HEK293 (cell line): ENCODE results near the gene NGRN.

Experiments
- CTCF ChIA-PET: fragments of 350-600 bp; formaldehyde crosslinking; extraction: SDS; loops from one replicate; lab custom pipeline; 2021; ENCODE audit warnings: antibody characterized with exemption; lab: Yijun Ruan, JAX
- POLR2A ChIA-PET: fragments of 300-600 bp; formaldehyde crosslinking; extraction: SDS; loops from one replicate; lab custom pipeline; 2020; ENCODE audit warnings: antibody characterized with exemption, inconsistent platforms; lab: Yijun Ruan, JAX
- H3K27ac ChIP-seq: fragments of 200-500 bp; sonication (Bioruptor generic); 2 replicates; pipeline ENCODE4 v1.5.1; 2014; ENCODE audit warnings: low read depth, low read length, control low read depth, inconsistent platforms; ENCODE audit errors: extremely low read depth
- H3K36me3 ChIP-seq, 2 experiments: fragments of 200-500 bp in 1 of 2; sonication (Bioruptor generic) in 1 of 2; 1 replicate in 1 of 2; 2 replicates in 1 of 2; pipeline ENCODE4 v1.5.1; 2014 to 2017; ENCODE audit warnings: inconsistent platforms in 2 of 2, low read length in 2 of 2; ENCODE audit not compliant: control insufficient read depth in 2 of 2, insufficient read depth in 1 of 2
- H3K4me1 ChIP-seq: fragments of 200-500 bp; sonication (Bioruptor generic); 2 replicates; pipeline ENCODE4 v1.5.1; 2014; ENCODE audit warnings: mild to moderate bottlenecking, low read length, inconsistent platforms; ENCODE audit not compliant: control insufficient read depth, insufficient read depth
- H3K4me3 ChIP-seq: 2 replicates; pipeline ENCODE4 v1.5.1; 2011; ENCODE audit warnings: low read depth, mild to moderate bottlenecking, control low read depth, low read length, moderate library complexity
- H3K9me3 ChIP-seq: fragments of 200-500 bp; sonication (Bioruptor generic); 2 replicates; pipeline ENCODE4 v1.5.1; 2014; ENCODE audit warnings: low read depth, low read length, inconsistent platforms; ENCODE audit not compliant: control insufficient read depth, insufficient read depth
- HOXA7 ChIP-seq: sonication (generic); formaldehyde crosslinking; IDR thresholded peaks from 2 replicates; pipeline ENCODE4 v1.8.1; 2022; ENCODE audit warnings: missing genetic modification reagents, borderline replicate concordance
- IKZF3 ChIP-seq: fragments of 450-650 bp; IDR thresholded peaks from 2 replicates; pipeline ENCODE4 v1.5.0; 2018; ENCODE audit warnings: missing biosample characterization, mild to moderate bottlenecking, missing genetic modification characterization, moderate library complexity
- INSM2 ChIP-seq: fragments of 450-650 bp; formaldehyde crosslinking; IDR thresholded peaks from 2 replicates; pipeline ENCODE4 v1.5.1; 2016; ENCODE audit warnings: missing biosample characterization, missing genetic modification characterization
- SCRT1 ChIP-seq: fragments of 450-650 bp; formaldehyde crosslinking; IDR thresholded peaks from 2 replicates; pipeline ENCODE4 v1.5.1; 2016; ENCODE audit warnings: missing biosample characterization, missing genetic modification characterization, borderline replicate concordance
- YY1 ChIP-seq: fragments of 450-650 bp; formaldehyde crosslinking; IDR thresholded peaks from 2 replicates; pipeline ENCODE4 v1.5.1; 2018; ENCODE audit warnings: missing biosample characterization, missing genetic modification characterization
- ZBTB1 ChIP-seq: fragments of 450-650 bp; formaldehyde crosslinking; IDR thresholded peaks from 2 replicates; pipeline ENCODE4 v1.5.1; 2016; ENCODE audit warnings: missing biosample characterization, missing genetic modification characterization
- ZBTB20 ChIP-seq: fragments of 450-650 bp; formaldehyde crosslinking; IDR thresholded peaks from 2 replicates; pipeline ENCODE4 v1.5.1; 2016; ENCODE audit warnings: missing biosample characterization, missing genetic modification characterization
- ZBTB8A ChIP-seq: fragments of 450-650 bp; formaldehyde crosslinking; IDR thresholded peaks from 2 replicates; pipeline ENCODE4 v1.5.1; 2016; ENCODE audit warnings: missing biosample characterization, missing genetic modification characterization
- ZEB2 ChIP-seq: fragments of 450-650 bp; formaldehyde crosslinking; IDR thresholded peaks from 2 replicates; pipeline ENCODE4 v1.5.1; 2016; ENCODE audit warnings: missing biosample characterization, missing genetic modification characterization
- ZFP37 ChIP-seq: fragments of 450-650 bp; formaldehyde crosslinking; IDR thresholded peaks from 2 replicates; pipeline ENCODE4 v1.5.1; 2016; ENCODE audit warnings: missing biosample characterization, missing genetic modification characterization
- ZNF114 ChIP-seq: fragments of 450-650 bp; formaldehyde crosslinking; IDR thresholded peaks from 2 replicates; pipeline ENCODE4 v1.5.0; 2017; ENCODE audit warnings: missing biosample characterization, missing genetic modification characterization
- ZNF184 ChIP-seq: fragments of 450-650 bp; IDR thresholded peaks from 2 replicates; pipeline ENCODE4 v1.5.1; 2018; ENCODE audit warnings: missing biosample characterization, mild to moderate bottlenecking, missing genetic modification characterization
- ZNF202 ChIP-seq: fragments of 450-650 bp; formaldehyde crosslinking; IDR thresholded peaks from 2 replicates; pipeline ENCODE4 v1.5.1; 2016; ENCODE audit warnings: missing biosample characterization, missing genetic modification characterization, borderline replicate concordance
- ZNF239 ChIP-seq: fragments of 450-650 bp; formaldehyde crosslinking; IDR thresholded peaks from 2 replicates; pipeline ENCODE4 v1.5.1; 2016; ENCODE audit warnings: missing biosample characterization, missing genetic modification characterization
- ZNF366 ChIP-seq: fragments of 450-650 bp; formaldehyde crosslinking; conservative IDR thresholded peaks from 2 replicates; pipeline ENCODE4 v1.5.1; 2016; ENCODE audit warnings: missing biosample characterization, missing genetic modification characterization
- ZNF426 ChIP-seq: fragments of 450-650 bp; formaldehyde crosslinking; IDR thresholded peaks from 2 replicates; pipeline ENCODE4 v1.5.1; 2017; ENCODE audit warnings: missing biosample characterization, missing genetic modification characterization, mild to moderate bottlenecking, inconsistent platforms, moderate library complexity
- ZNF449 ChIP-seq: fragments of 450-650 bp; formaldehyde crosslinking; IDR thresholded peaks from 2 replicates; pipeline ENCODE4 v1.5.1; 2017; ENCODE audit warnings: missing biosample characterization, mild to moderate bottlenecking, missing genetic modification characterization, moderate library complexity
- ZNF501 ChIP-seq: fragments of 450-650 bp; formaldehyde crosslinking; IDR thresholded peaks from 2 replicates; pipeline ENCODE4 v1.5.1; 2016; ENCODE audit warnings: missing biosample characterization, missing genetic modification characterization
- ZNF558 ChIP-seq: fragments of 450-650 bp; formaldehyde crosslinking; IDR thresholded peaks from 2 replicates; pipeline ENCODE4 v1.5.1; 2016; ENCODE audit warnings: missing biosample characterization, missing genetic modification characterization
- ZNF621 ChIP-seq: fragments of 450-650 bp; formaldehyde crosslinking; IDR thresholded peaks from 2 replicates; pipeline ENCODE4 v1.5.1; 2017; ENCODE audit warnings: missing biosample characterization, missing genetic modification characterization
- ZNF660 ChIP-seq: fragments of 450-650 bp; IDR thresholded peaks from 2 replicates; pipeline ENCODE4 v1.5.1; 2018; ENCODE audit warnings: missing biosample characterization, mild to moderate bottlenecking, missing genetic modification characterization
- ZNF777 ChIP-seq: fragments of 450-650 bp; formaldehyde crosslinking; IDR thresholded peaks from 2 replicates; pipeline ENCODE4 v1.5.1; 2017; ENCODE audit warnings: missing biosample characterization, missing genetic modification characterization, borderline replicate concordance
- ZNF830 ChIP-seq: fragments of 450-650 bp; IDR thresholded peaks from 2 replicates; pipeline ENCODE4 v1.5.0; 2018; ENCODE audit warnings: missing biosample characterization, missing genetic modification characterization, low read depth, mild to moderate bottlenecking, moderate library complexity
- TF ChIP-seq, protein P1 (sequence below): fragments of 450-650 bp; formaldehyde crosslinking; IDR thresholded peaks from 2 replicates; pipeline ENCODE4 v1.5.1; 2016; ENCODE audit warnings: missing biosample characterization, missing genetic modification characterization
- TF ChIP-seq, protein P2 (sequence below): fragments of 450-650 bp; formaldehyde crosslinking; IDR thresholded peaks from 2 replicates; pipeline ENCODE4 v1.5.1; 2016; ENCODE audit warnings: missing biosample characterization, missing genetic modification characterization, borderline replicate concordance

NGRN gene

GRCh38 chr15:90318591-90318990, 53.1 kb downstream of the NGRN start (continued):
- TF ChIP-seq ZNF449 (tag by site-specific recombination) (no peak), ZNF202 (tag by site-specific recombination) (no peak), ZFP37 (tag by site-specific recombination) (no peak), SCRT1 (tag by site-specific recombination) (no peak), ZNF114 (tag by site-specific recombination) (no peak)
- TF ChIP-seq, protein P1, sequence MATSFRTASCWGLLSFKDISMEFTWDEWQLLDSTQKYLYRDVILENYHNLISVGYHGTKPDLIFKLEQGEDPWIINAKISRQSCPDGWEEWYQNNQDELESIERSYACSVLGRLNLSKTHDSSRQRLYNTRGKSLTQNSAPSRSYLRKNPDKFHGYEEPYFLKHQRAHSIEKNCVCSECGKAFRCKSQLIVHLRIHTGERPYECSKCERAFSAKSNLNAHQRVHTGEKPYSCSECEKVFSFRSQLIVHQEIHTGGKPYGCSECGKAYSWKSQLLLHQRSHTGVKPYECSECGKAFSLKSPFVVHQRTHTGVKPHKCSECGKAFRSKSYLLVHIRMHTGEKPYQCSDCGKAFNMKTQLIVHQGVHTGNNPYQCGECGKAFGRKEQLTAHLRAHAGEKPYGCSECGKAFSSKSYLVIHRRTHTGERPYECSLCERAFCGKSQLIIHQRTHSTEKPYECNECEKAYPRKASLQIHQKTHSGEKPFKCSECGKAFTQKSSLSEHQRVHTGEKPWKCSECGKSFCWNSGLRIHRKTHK (tag by site-specific recombination) = no peak

DNA sequence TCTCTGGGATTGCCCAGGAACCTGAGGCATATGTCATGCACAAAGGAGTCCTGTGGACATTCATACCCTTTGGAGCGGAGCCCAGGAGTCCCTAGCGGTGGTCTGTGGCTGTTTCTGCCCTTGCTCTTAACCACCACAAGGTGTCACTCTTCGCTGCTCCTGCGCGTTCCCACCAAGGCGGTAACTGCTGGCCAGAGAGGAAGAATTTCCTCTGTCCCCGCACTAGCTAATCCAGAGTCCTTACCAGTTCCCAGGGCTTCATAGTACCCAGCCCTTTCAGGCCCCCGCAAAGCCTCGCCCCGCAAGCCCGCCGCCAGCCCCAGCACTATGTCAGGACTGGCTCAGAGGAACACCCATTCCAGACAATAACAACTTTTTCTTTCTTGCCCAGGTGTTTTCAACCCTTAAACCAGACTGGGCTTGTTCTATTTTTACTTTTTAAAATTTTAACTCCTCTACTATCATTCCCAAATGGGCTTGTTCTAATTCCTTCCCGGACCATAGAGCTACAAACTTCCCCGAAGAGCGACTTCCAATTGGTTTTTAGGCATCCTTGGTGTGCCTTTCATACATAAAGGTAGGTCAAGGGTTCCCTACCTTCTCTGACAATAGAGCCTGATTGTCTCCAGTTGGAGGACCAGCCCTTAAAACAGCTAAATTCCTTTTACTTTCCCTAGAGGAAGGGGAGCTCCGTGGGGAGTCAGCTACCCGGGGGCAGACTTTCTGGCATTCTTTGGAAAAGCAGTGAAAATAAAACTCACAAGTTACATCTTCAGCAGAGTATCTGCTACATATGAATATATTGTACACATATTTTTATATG, 54.8 kb downstream of the NGRN start:
- Histone ChIP-seq H3K4me1 (peaks cover 12% of the 10 kb centered on the region; the same call in 1 of the 2 replicates), H3K27ac (no peak overlapping the region), H3K36me3 (no peaks in the 10 kb centered on the region; a peak in 1 of 3 replicates), H3K4me3 (no peak overlapping the region; the same call in 1 of the 2 replicates), H3K9me3 (no peaks in the 10 kb centered on the region)
- ChIA-PET CTCF (interaction anchor here (0.5 to 6.7 kb wide), 103 partner anchors 10 to 1356 kb away, joined by 3 to 225 read pairs (median 4); partner anchors contain the start of genes HDDC3 and ZNF774), POLR2A (interaction anchor here (0.9 to 1.3 kb wide), 3 partner anchors 18 to 192 kb away, joined by 3 to 4 read pairs (median 4); partner anchors contain the start of gene IQGAP1)
- TF ChIP-seq ZNF184 (tag by site-specific recombination) (no peak), ZEB2 (0 out of 2 replicates have a peak, but pooled peaks have one; percentile 28), ZNF777 (tag by site-specific recombination) (no peak), ZNF558 (tag by site-specific recombination) (no peak), ZBTB20 (tag by site-specific recombination) (peak; percentile 81), INSM2 (tag by site-specific recombination) (no peak), ZNF239 (tag by site-specific recombination) (no peak), ZNF830 (tag by site-specific recombination) (no peak), ZNF366 (tag by site-specific recombination) (no peak), ZFP37 (tag by site-specific recombination) (0 out of 2 replicates have a peak, but pooled peaks have one; percentile 31), YY1 (tag by site-specific recombination) (no peak), IKZF3 (tag by site-specific recombination) (peak; percentile 64), ZBTB1 (no peak), ZNF660 (tag by site-specific recombination) (peak; percentile 88), ZNF426 (no peak), ZNF621 (no peak), HOXA7 (no peak), ZNF501 (peak; percentile 30; the same call in 1 of the 2 replicates), ZBTB8A (tag by site-specific recombination) (peak; percentile 34; the same call in 1 of the 2 replicates)
- TF ChIP-seq, protein P2, sequence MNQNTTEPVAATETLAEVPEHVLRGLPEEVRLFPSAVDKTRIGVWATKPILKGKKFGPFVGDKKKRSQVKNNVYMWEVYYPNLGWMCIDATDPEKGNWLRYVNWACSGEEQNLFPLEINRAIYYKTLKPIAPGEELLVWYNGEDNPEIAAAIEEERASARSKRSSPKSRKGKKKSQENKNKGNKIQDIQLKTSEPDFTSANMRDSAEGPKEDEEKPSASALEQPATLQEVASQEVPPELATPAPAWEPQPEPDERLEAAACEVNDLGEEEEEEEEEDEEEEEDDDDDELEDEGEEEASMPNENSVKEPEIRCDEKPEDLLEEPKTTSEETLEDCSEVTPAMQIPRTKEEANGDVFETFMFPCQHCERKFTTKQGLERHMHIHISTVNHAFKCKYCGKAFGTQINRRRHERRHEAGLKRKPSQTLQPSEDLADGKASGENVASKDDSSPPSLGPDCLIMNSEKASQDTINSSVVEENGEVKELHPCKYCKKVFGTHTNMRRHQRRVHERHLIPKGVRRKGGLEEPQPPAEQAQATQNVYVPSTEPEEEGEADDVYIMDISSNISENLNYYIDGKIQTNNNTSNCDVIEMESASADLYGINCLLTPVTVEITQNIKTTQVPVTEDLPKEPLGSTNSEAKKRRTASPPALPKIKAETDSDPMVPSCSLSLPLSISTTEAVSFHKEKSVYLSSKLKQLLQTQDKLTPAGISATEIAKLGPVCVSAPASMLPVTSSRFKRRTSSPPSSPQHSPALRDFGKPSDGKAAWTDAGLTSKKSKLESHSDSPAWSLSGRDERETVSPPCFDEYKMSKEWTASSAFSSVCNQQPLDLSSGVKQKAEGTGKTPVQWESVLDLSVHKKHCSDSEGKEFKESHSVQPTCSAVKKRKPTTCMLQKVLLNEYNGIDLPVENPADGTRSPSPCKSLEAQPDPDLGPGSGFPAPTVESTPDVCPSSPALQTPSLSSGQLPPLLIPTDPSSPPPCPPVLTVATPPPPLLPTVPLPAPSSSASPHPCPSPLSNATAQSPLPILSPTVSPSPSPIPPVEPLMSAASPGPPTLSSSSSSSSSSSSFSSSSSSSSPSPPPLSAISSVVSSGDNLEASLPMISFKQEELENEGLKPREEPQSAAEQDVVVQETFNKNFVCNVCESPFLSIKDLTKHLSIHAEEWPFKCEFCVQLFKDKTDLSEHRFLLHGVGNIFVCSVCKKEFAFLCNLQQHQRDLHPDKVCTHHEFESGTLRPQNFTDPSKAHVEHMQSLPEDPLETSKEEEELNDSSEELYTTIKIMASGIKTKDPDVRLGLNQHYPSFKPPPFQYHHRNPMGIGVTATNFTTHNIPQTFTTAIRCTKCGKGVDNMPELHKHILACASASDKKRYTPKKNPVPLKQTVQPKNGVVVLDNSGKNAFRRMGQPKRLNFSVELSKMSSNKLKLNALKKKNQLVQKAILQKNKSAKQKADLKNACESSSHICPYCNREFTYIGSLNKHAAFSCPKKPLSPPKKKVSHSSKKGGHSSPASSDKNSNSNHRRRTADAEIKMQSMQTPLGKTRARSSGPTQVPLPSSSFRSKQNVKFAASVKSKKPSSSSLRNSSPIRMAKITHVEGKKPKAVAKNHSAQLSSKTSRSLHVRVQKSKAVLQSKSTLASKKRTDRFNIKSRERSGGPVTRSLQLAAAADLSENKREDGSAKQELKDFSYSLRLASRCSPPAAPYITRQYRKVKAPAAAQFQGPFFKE (tag by site-specific recombination) = no peak
